Left cardiac atrium (tissue), 4 donors: ENCODE data around the gene PLPP3. TPM values are rescaled to one million over a fixed set of nuclear protein-coding genes. Genes with fewer than 3 reads are reported as not detected.

Experiments
- ATAC-seq, 2 donors: fragments of 200-7000 bp; cut with Tn5 transposase; one replicate each; pipeline ENCODE4 v1.9.1; 2020; ENCODE audit warnings: mild to moderate bottlenecking in 2 of 2, moderate library complexity in 2 of 2
- DNase-seq: peaks from one replicate; pipeline ENCODE4 v3.0.0-alpha.2; 2020
- intact Hi-C, 2 donors: fragments of 100-400 bp; cut with DNase I; formaldehyde crosslinking; loops; one replicate each; pipeline versions ENCODE4 v1.14.1 to v1.15.1; 2022 to 2023
- total RNA-seq, 2 donors: library from RNA; stranded (reverse); fragmentation: NEBNext Ultra II Directional; extraction: Animal tissue kit (Norgen Biotek cat#: 25700); gene quantifications; one replicate each; pipeline ENCODE4 v1.2.1, GENCODE V29; 2021
- donor health status: DM: no; HTN: yes; CAD: no.
- donor health status: DM: no; HTN: yes; CAD: no; lungs with severe emphysema.
- donor health status: DM: yes; HTN: yes; CAD: no.
- donor health status: Dilated cardiomyopathy.

PLPP3 gene
- total RNA-seq, 2 donors from 2014 or later, result 85.1 to 115 TPM

GRCh38 chr1:56555448-56555847, 23.9 kb downstream of the PLPP3 start:
- ATAC-seq, result no peak

GRCh38 chr1:56553046-56553445, 26.3 kb downstream of the PLPP3 start:
- peak in 1 of 2 donors; percentile 29 for ATAC-seq
- DNase-seq, result no peak
- intact Hi-C loops, result no loop called here

More at GRCh38 chr1:56555448-56555847, 23.9 kb downstream of the PLPP3 start:
- intact Hi-C loops, result no loop called here
- no peak for DNase-seq

DNA sequence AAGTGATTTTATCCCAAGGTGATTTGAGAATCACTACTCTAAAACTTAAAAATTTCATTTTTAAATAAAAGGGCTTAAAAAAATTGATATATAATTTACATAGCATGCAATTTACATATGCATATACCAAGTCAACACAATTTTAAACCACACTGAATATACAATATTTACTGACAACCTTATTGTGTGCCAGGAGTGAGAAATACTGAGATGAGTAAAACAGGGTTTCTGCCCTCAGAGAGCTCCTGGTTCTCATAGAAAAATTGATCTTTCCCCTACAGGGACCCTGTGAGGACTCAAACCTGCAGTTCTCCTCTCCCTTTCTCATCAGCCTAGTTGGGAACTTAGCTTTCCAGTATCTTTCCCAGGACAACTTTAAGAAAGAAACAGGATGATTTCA, 27.0 kb downstream of the PLPP3 start:
- no peak for ATAC-seq
- intact Hi-C loops, result no loop called here
- no peak for DNase-seq

- ATAC-seq (no peak), DNase-seq (no peak)
- intact Hi-C loops, result no loop called here
Measured at GRCh38 chr1:56551691-56552090, 27.7 kb downstream of the PLPP3 start.

DNA sequence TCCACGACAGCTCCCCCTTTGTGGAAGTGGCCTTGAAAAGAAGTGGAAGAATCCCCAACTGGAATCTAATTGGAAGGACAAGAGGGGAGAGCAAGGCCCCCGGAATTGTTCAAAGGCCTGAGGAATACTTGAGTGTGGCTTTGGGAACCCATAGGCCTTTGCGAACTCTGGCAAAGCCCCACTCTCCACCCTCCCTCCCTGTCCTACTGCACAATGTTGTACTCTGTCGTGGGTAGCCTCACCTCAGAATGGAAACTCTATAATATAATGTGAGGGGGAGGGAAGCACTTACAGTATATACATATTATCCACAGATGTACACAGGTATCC, 28.5 kb downstream of the PLPP3 start:
- ATAC-seq (no peak), DNase-seq (no peak)
- intact Hi-C loops, result no loop called here

- intact Hi-C loops, result no loop called here
- DNase-seq, result no peak
- peak in 1 of 2 donors; percentile 28 for ATAC-seq
Measured at GRCh38 chr1:56550138-56550858, 29.1 kb downstream of the PLPP3 start.

- ATAC-seq (peak in 1 of 2 donors; percentile 7), DNase-seq (no peak)
- intact Hi-C loops, result no loop called here
Measured at GRCh38 chr1:56548571-56548970, 30.8 kb downstream of the PLPP3 start.

DNA sequence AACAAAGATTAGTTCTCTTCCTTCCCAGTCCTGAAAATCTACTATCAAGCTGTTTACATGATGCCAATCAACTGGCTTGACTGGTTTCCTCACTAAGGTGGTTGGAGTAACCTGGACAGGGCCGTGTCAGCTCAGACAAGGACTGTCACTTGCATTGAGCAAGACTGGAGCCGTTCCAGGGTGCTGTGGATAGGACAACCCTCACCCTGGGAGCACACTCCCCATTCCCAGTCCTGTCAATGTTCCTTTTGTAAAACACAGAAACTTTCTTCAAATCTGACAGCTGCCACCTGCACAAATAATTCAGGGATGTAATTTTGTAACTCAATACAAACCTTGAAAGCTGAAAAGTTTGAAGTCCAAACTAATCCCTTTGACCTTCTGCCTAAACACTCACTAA, 31.4 kb downstream of the PLPP3 start:
- peak; percentile 72 for DNase-seq
- intact Hi-C loops, result no loop called here

DNA sequence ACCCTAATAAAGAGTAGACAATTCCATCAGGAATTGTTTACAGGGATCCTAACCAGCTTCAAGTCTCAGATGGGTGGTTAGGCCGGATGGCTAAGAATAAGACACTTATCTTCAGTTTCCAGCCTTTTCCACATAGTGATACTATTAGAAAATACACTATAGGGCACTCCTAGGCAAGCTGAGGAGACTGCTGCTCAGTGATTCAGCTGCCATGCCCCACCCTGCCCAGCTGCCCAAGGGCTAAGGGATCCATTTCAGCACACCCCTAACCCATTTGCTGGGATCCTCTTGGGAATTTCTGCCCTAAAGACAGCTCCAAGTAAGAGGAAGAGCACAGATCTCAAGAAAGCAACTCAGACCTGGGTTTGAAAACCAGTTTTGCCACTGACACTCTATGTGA, 31.9 kb downstream of the PLPP3 start:
- no peak for DNase-seq
- peak in 1 of 2 donors; percentile 27 for ATAC-seq
- intact Hi-C loops, result no loop called here

More for the DNA sequence above, 31.4 kb downstream of the PLPP3 start:
- ATAC-seq, result peak; percentile 58 to 61

GRCh38 chr1:56545711-56546110, 33.7 kb downstream of the PLPP3 start:
- intact Hi-C loops, result no loop called here
- ATAC-seq, result peak in 1 of 2 donors; percentile 52
- no peak for DNase-seq

DNA sequence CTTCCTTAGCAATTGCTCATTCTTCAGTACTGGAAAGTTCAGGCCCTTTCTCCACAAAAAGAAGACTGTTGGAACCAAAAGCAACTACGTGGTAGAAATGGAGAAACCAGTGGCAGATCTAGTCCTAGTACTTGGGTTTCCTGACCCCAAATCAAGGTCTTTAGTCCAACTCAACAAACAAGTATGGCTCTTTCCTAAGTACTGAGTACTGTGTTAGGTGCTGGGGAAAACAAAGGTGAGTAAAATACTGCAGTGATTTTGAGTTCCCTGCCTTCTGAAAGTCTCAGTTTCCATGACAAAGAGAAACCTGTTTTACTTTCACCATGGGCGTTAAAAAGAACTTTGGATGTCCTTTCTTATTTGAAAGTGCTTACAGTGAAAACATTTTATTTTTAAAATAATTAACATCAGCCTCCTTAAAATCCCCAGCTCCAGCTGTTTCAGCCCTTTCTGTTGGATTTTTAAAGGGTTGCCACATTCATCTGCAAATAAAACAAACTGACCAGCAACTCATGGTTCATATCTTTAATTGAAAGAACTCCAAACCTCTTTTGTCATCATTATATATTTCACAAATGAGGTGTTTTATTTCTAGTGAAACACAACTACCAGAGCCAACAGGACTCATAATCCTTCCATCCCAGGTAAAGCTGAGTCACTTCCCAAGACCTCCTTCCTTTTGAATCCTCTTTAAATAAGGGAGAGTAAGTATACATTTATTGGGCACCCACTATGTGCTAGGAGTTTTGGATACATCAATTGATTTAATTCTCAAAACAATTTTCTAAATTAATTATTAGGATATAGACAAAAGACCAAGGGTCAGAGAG, 35.4 kb downstream of the PLPP3 start:
- no peak for DNase-seq
- no peak for ATAC-seq
- intact Hi-C loops, result no loop called here

GRCh38 chr1:56542651-56543050, 36.7 kb downstream of the PLPP3 start:
- ATAC-seq, result no peak
- DNase-seq, result no peak
- intact Hi-C loops, result no loop called here

GRCh38 chr1:56541408-56541807, 38.0 kb downstream of the PLPP3 start:
- intact Hi-C loops, result no loop called here
- DNase-seq (no peak), ATAC-seq (no peak)

- DNase-seq, result no peak
- intact Hi-C loops, result no loop called here
- no peak for ATAC-seq
Measured at GRCh38 chr1:56540467-56540866, 38.9 kb downstream of the PLPP3 start.

DNA sequence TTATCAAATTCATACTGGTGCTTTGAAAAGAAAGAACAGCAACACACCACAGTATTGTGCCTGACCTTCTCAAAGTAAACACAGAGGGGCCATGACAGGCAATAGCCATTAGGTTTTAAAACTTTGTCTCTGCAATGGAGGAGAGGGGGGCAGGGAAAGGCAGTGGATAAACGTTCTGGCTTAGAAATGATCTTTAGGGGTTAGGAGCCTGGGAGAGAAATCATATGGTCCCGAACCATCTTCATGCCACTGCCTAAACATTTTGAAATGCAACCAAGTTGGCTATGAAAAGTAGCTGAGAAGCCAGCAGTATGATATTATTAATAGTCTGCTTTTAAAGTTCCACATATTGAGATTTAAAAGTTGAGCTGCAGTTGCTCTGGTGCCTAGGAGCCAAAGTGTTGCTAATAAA, 39.8 kb downstream of the PLPP3 start:
- intact Hi-C loops, result no loop called here
- no peak for ATAC-seq

DNA sequence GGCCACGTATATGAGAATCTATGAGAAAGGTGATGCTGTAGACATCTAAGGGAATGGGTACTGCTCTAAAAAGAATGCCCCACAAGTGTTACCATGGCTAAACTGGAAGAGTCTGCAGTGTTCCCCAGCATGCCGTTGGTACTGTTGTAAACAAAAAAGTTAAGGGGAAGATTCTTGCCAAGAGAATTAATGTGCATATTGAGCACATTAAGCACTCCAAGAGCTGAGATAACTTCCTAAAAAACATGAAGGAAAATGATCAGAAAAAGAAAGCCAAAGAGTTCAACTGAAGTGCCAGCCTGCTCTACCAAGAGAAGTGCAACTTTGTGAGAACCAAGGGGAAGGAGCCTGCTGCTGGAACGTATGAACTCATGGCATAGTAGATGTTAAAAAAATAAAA, 40.8 kb downstream of the PLPP3 start:
- intact Hi-C loops, result no loop called here
- no peak for ATAC-seq
- DNase-seq, result no peak

More for the DNA sequence above, 39.8 kb downstream of the PLPP3 start:
- no peak for DNase-seq

GRCh38 chr1:56537660-56538059, 41.7 kb downstream of the PLPP3 start:
- intact Hi-C loops, result no loop called here
- ATAC-seq, result no peak
- no peak for DNase-seq

DNA sequence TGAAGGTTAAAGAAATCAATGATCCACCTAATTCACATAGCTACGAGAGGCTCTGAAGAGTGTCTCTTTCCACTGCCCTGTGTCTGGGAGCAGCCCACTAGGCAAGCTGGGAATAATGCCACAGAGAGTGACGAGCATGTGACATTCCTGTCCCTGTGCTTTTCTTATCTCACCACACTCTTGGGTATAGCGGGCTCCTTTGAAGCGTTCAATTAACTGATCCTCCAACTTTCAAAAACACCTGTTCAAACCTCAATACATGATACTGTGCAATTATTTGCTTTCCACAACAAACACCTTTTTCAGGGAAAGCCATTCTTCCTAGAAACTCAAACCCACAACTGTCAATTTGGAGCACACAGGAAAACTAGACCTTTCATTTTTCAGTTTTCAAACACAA, 43.4 kb downstream of the PLPP3 start:
- DNase-seq, result no peak
- peak; percentile 73 to 85 for ATAC-seq
- intact Hi-C loops, result no loop called here

DNA sequence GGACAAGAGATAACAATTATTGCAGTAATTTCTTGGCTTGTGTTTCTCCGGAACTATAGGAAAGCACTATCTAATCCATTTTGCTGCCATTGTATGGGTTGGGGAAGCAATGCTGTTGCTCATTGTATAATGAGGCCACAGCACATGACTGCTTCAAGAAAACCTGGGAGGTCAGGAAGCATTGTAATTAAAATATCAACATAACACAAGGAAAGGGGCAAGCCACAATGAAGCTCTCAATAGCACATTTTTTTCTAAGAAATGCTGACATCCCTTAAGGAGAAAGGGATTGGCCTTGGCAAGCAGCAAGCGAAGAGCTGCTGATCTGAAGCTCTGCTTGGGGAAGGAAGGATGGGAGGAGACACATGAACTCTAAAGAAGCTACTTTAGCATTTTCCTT, 44.0 kb downstream of the PLPP3 start:
- DNase-seq (no peak), ATAC-seq (no peak)
- intact Hi-C loops, result no loop called here

- ATAC-seq (no peak), DNase-seq (no peak)
- intact Hi-C loops, result no loop called here
Measured at GRCh38 chr1:56534130-56534651, 45.2 kb downstream of the PLPP3 start.
